Naive thymus-derived CD8-positive, alpha-beta T cell (primary cell): Measurements from ENCODE around the gene MLLT3. TPM values are rescaled to one million over a fixed set of nuclear protein-coding genes. Genes with fewer than 3 reads are reported as not detected.

Source experiments
- ATAC-seq, 2 donors: fragments of 150-1000 bp; cut with Tn5 transposase in 1 of 2; sonication (Bioruptor Pico), chemical (Tn5 transposase) in 1 of 2; 1 replicate in 1 of 2; 2 replicates in 1 of 2; pipeline ENCODE4 v1.10.0; 2021; ENCODE audit warnings: mild to moderate bottlenecking in 2 of 2, moderate library complexity in 2 of 2
- POLR2A ChIA-PET: fragments of 350-600 bp; sonication (Branson Sonifier 250); formaldehyde crosslinking; loops from one replicate; lab custom pipeline; 2021; ENCODE audit warnings: antibody characterized with exemption; lab: Charles Lee
- DNase-seq, 10 donors: peaks; one replicate each; pipeline versions ENCODE4 v3.0.0 to v3.0.0-alpha.2; 2020 to 2022
- H3K27ac Mint-ChIP-seq, 10 donors: one replicate each; pipeline ENCODE4 v1.8.0; 2020 to 2022; ENCODE audit warnings: mild to moderate bottlenecking in 10 of 10, mixed read lengths in 10 of 10, moderate library complexity in 4 of 10, inconsistent platforms in 1 of 10
- H3K27me3 Mint-ChIP-seq, 5 donors: one replicate each; pipeline ENCODE4 v1.8.0; 2021 to 2022; ENCODE audit warnings: mixed read lengths in 5 of 5
- H3K36me3 Mint-ChIP-seq, 3 donors: one replicate each; pipeline ENCODE4 v1.8.0; 2020 to 2022; ENCODE audit warnings: mixed read lengths in 3 of 3, mild to moderate bottlenecking in 2 of 3, inconsistent platforms in 1 of 3
- H3K4me1 Mint-ChIP-seq, 4 donors: one replicate each; pipeline ENCODE4 v1.8.0; 2021 to 2022; ENCODE audit warnings: mixed read lengths in 4 of 4
- H3K4me3 Mint-ChIP-seq, 10 donors: one replicate each; pipeline ENCODE4 v1.8.0; 2020 to 2022; ENCODE audit warnings: mild to moderate bottlenecking in 10 of 10, mixed read lengths in 10 of 10, moderate library complexity in 6 of 10, inconsistent platforms in 1 of 10
- H3K9me3 Mint-ChIP-seq, 9 donors: one replicate each; pipeline ENCODE4 v1.8.0; 2020 to 2022; ENCODE audit warnings: mixed read lengths in 9 of 9, mild to moderate bottlenecking in 3 of 9, inconsistent platforms in 1 of 9, moderate library complexity in 1 of 9
- polyA plus RNA-seq, 3 donors: library from polyadenylated mRNA; unstranded; fragments of 300-500 nt; fragmentation: Illumina TruSeq; gene quantifications; one replicate each; pipeline ENCODE4 v1.2.3, GENCODE V29; 2021
- total RNA-seq, 8 experiments: library from RNA in 2 of 8; stranded (reverse) in 2 of 8; gene quantifications; one replicate each; pipeline ENCODE4 v1.2.3 and lab custom pipeline; 2021 to 2026

MLLT3 gene
- total and polyA plus RNA-seq, 5 experiments from 2014 or later = 28.0 to 73.0 (median 42.9) TPM

GRCh38 chr9:20650313-20650712 lies 28.0 kb upstream of the MLLT3 start:
- Mint-ChIP-seq H3K36me3 (no peaks in the 10 kb centered on the region), H3K4me1 (peaks cover 0 to 7% (median 5%) of the 10 kb centered on the region in 4 donors), H3K4me3 (no peak overlapping the region), H3K27me3 (peaks cover 0 to 13% (median 6%) of the 10 kb centered on the region in 5 donors), H3K27ac (no peak overlapping the region), H3K9me3 (no peaks in the 10 kb centered on the region)
- DNase-seq (no peak), ATAC-seq (no peak)
- POLR2A ChIA-PET = no interaction called here

GRCh38 chr9:20649381-20649780 lies 27.1 kb upstream of the MLLT3 start:
- H3K36me3 Mint-ChIP-seq = no peaks in the 10 kb centered on the region
- no peaks in the 10 kb centered on the region for H3K9me3 Mint-ChIP-seq
- peaks cover 0 to 2% (median 0%) of the 10 kb centered on the region in 4 donors for H3K4me1 Mint-ChIP-seq
- H3K4me3 Mint-ChIP-seq = no peak overlapping the region
- H3K27me3 Mint-ChIP-seq = peaks cover 0 to 14% (median 6%) of the 10 kb centered on the region in 5 donors
- no peak overlapping the region for H3K27ac Mint-ChIP-seq
- ATAC-seq (no peak), DNase-seq (no peak)
- POLR2A ChIA-PET = no interaction called here

GRCh38 chr9:20646656-20647055 lies 24.4 kb upstream of the MLLT3 start:
- Mint-ChIP-seq H3K27ac (no peak overlapping the region), H3K9me3 (no peaks in the 10 kb centered on the region), H3K4me3 (no peak overlapping the region), H3K36me3 (no peaks in the 10 kb centered on the region), H3K27me3 (peaks cover 0 to 22% (median 6%) of the 10 kb centered on the region in 5 donors), H3K4me1 (peaks cover 0 to 10% (median 4%) of the 10 kb centered on the region in 4 donors)
- ATAC-seq = no peak
- POLR2A ChIA-PET = no interaction called here
- no peak for DNase-seq

GRCh38 chr9:20643660-20644059 lies 21.4 kb upstream of the MLLT3 start:
- ATAC-seq (no peak), DNase-seq (no peak)
- POLR2A ChIA-PET = no interaction called here
- H3K9me3 Mint-ChIP-seq = no peaks in the 10 kb centered on the region
- H3K27ac Mint-ChIP-seq = no peak overlapping the region
- H3K4me1 Mint-ChIP-seq = peaks cover 11 to 22% (median 18%) of the 10 kb centered on the region in 4 donors
- no peak overlapping the region for H3K4me3 Mint-ChIP-seq
- no peaks in the 10 kb centered on the region for H3K36me3 Mint-ChIP-seq
- H3K27me3 Mint-ChIP-seq = peaks cover 0 to 22% (median 5%) of the 10 kb centered on the region in 5 donors

- Mint-ChIP-seq H3K27me3 (peaks cover 0 to 18% (median 2%) of the 10 kb centered on the region in 5 donors), H3K4me1 (peaks cover 11 to 22% (median 18%) of the 10 kb centered on the region in 4 donors), H3K27ac (peak overlapping the region in 1 of 10 donors; percentile 69), H3K9me3 (no peaks in the 10 kb centered on the region), H3K4me3 (no peak overlapping the region), H3K36me3 (no peaks in the 10 kb centered on the region)
- POLR2A ChIA-PET = no interaction called here
- DNase-seq = no peak
- no peak for ATAC-seq
Measured at GRCh38 chr9:20642045-20642444, 19.7 kb upstream of the MLLT3 start.

- H3K27me3 Mint-ChIP-seq = peaks cover 0 to 11% (median 0%) of the 10 kb centered on the region in 5 donors
- no peaks in the 10 kb centered on the region for H3K9me3 Mint-ChIP-seq
- H3K4me3 Mint-ChIP-seq = peak overlapping the region; percentile 36 to 80 (median 66)
- no peaks in the 10 kb centered on the region for H3K36me3 Mint-ChIP-seq
- ATAC-seq (peak; percentile 91 to 92), DNase-seq (peak; percentile 62 to 90 (median 74))
- H3K4me1 Mint-ChIP-seq = peaks cover 11 to 22% (median 18%) of the 10 kb centered on the region in 4 donors
- H3K27ac Mint-ChIP-seq = peak overlapping the region; percentile 5 to 86 (median 62)
- POLR2A ChIA-PET = interaction anchor here (0.9 to 1.3 kb wide), 3 partner anchors 18 to 43 kb away, joined by 3 to 6 read pairs (median 5); partner anchors contain the start of genes FOCAD and MLLT3
Measured at GRCh38 chr9:20640331-20641187, 18.3 kb upstream of the MLLT3 start.

- Mint-ChIP-seq H3K27ac (no peak overlapping the region), H3K36me3 (no peaks in the 10 kb centered on the region), H3K9me3 (no peaks in the 10 kb centered on the region), H3K4me1 (peaks cover 10 to 19% (median 16%) of the 10 kb centered on the region in 4 donors), H3K4me3 (no peak overlapping the region), H3K27me3 (peaks cover 0 to 8% (median 0%) of the 10 kb centered on the region in 5 donors)
- ATAC-seq = no peak
- DNase-seq = no peak
- POLR2A ChIA-PET = no interaction called here
Measured at GRCh38 chr9:20636888-20637440, 14.7 kb upstream of the MLLT3 start.

GRCh38 chr9:20634895-20635294 lies 12.6 kb upstream of the MLLT3 start:
- no peak for ATAC-seq

GRCh38 chr9:20632705-20633104 lies 10.4 kb upstream of the MLLT3 start:
- Mint-ChIP-seq H3K27ac (no peak overlapping the region), H3K27me3 (peaks cover 0 to 15% (median 2%) of the 10 kb centered on the region in 5 donors), H3K4me1 (peaks cover 0 to 2% (median under 1%) of the 10 kb centered on the region in 4 donors), H3K4me3 (no peak overlapping the region), H3K36me3 (no peaks in the 10 kb centered on the region), H3K9me3 (no peaks in the 10 kb centered on the region)
- no peak for ATAC-seq
- DNase-seq = no peak
- POLR2A ChIA-PET = no interaction called here

More at GRCh38 chr9:20634895-20635294, 12.6 kb upstream of the MLLT3 start:
- Mint-ChIP-seq H3K27ac (no peak overlapping the region), H3K36me3 (no peaks in the 10 kb centered on the region), H3K4me1 (peaks cover under 1 to 5% (median 3%) of the 10 kb centered on the region in 4 donors), H3K4me3 (no peak overlapping the region), H3K9me3 (no peaks in the 10 kb centered on the region), H3K27me3 (peaks cover 0 to 15% (median 2%) of the 10 kb centered on the region in 5 donors)
- no peak for DNase-seq
- POLR2A ChIA-PET = no interaction called here

GRCh38 chr9:20630241-20630943 lies 8.1 kb upstream of the MLLT3 start:
- Mint-ChIP-seq H3K36me3 (no peaks in the 10 kb centered on the region), H3K4me1 (peaks cover 0 to 2% (median under 1%) of the 10 kb centered on the region in 4 donors), H3K4me3 (no peak overlapping the region), H3K27me3 (peaks cover 0 to 15% (median 2%) of the 10 kb centered on the region in 5 donors), H3K9me3 (no peaks in the 10 kb centered on the region), H3K27ac (no peak overlapping the region)
- POLR2A ChIA-PET = no interaction called here
- DNase-seq (no peak), ATAC-seq (no peak)

GRCh38 chr9:20625003-20625349 lies 2.7 kb upstream of the MLLT3 start:
- no peaks in the 10 kb centered on the region for H3K9me3 Mint-ChIP-seq
- ATAC-seq = no peak
- peak overlapping the region in 8 of 10 donors; percentile 64 to 99 (median 96) for H3K27ac Mint-ChIP-seq
- H3K27me3 Mint-ChIP-seq = no peaks in the 10 kb centered on the region
- no peak for DNase-seq
- peaks cover 0 to 4% (median 0%) of the 10 kb centered on the region in 3 donors for H3K36me3 Mint-ChIP-seq
- H3K4me1 Mint-ChIP-seq = peaks cover 17 to 29% (median 23%) of the 10 kb centered on the region in 4 donors
- peak overlapping the region; percentile 91 to 100 (median 97) for H3K4me3 Mint-ChIP-seq
- POLR2A ChIA-PET = interaction anchor here (1.6 kb wide), 2 partner anchors 59 to 317 kb away, joined by 5 read pairs; partner anchors contain the start of gene FOCAD

GRCh38 chr9:20624201-20625002 lies 2.1 kb upstream of the MLLT3 start:
- peak overlapping the region; percentile 91 to 100 (median 97) for H3K4me3 Mint-ChIP-seq
- POLR2A ChIA-PET = interaction anchor here (0.6 to 1.6 kb wide), 3 partner anchors 11 to 317 kb away, joined by 3 to 5 read pairs (median 5); partner anchors contain the start of gene FOCAD
- no peaks in the 10 kb centered on the region for H3K9me3 Mint-ChIP-seq
- DNase-seq = peak in 8 of 10 donors; percentile 16 to 64 (median 46)
- no peak for ATAC-seq
- H3K36me3 Mint-ChIP-seq = peaks cover 0 to 4% (median 0%) of the 10 kb centered on the region in 3 donors
- H3K27ac Mint-ChIP-seq = peak overlapping the region; percentile 86 to 99 (median 97)
- H3K4me1 Mint-ChIP-seq = peaks cover 22 to 34% (median 28%) of the 10 kb centered on the region in 4 donors
- no peaks in the 10 kb centered on the region for H3K27me3 Mint-ChIP-seq
